Stimulated activated naive CD8-positive, alpha-beta T cell treated with anti-CD3 and anti-CD28 coated beads, Interleukin-15, amount 100 ng/mL, for 72 hours (primary cell): ENCODE measurements around the gene AP2A2.

ENCODE experiments used
- ATAC-seq: fragments of 150-1000 bp; cut with Tn5 transposase; 2 replicates; pipeline ENCODE4 v1.10.0; 2021; ENCODE audit warnings: mild to moderate bottlenecking, moderate library complexity
- DNase-seq, 2 donors: peaks; one replicate each; pipeline ENCODE4 v3.0.0; 2021 to 2022
- H3K27ac Mint-ChIP-seq, 2 donors: one replicate each; pipeline ENCODE4 v1.8.0; 2022; ENCODE audit warnings: mild to moderate bottlenecking in 2 of 2, mixed read lengths in 2 of 2, moderate library complexity in 2 of 2
- H3K27me3 Mint-ChIP-seq: one replicate; pipeline ENCODE4 v1.8.0; 2022; ENCODE audit warnings: mixed read lengths
- H3K4me1 Mint-ChIP-seq: one replicate; pipeline ENCODE4 v1.8.0; 2022; ENCODE audit warnings: mild to moderate bottlenecking, mixed read lengths
- H3K4me3 Mint-ChIP-seq, 2 donors: one replicate each; pipeline ENCODE4 v1.8.0; 2022; ENCODE audit warnings: mild to moderate bottlenecking in 2 of 2, mixed read lengths in 2 of 2, moderate library complexity in 1 of 2
- H3K9me3 Mint-ChIP-seq, 2 donors: one replicate each; pipeline ENCODE4 v1.8.0; 2022; ENCODE audit warnings: mixed read lengths in 2 of 2

Gene AP2A2

GRCh38 chr11:985406-985805 lies 59.7 kb downstream of the AP2A2 start:
- Mint-ChIP-seq H3K4me3 (no peak overlapping the region), H3K27ac (no peak overlapping the region), H3K9me3 (no peaks in the 10 kb centered on the region), H3K27me3 (no peaks in the 10 kb centered on the region), H3K4me1 (peaks cover 6% of the 10 kb centered on the region)
- no peak for ATAC-seq
- no peak for DNase-seq

GRCh38 chr11:985848-986247 lies 60.2 kb downstream of the AP2A2 start:
- DNase-seq (no peak), ATAC-seq (no peak)
- Mint-ChIP-seq H3K4me1 (peaks cover 3% of the 10 kb centered on the region), H3K4me3 (no peak overlapping the region), H3K27ac (no peak overlapping the region), H3K9me3 (no peaks in the 10 kb centered on the region), H3K27me3 (no peaks in the 10 kb centered on the region)

GRCh38 chr11:986270-986951 lies 60.7 kb downstream of the AP2A2 start:
- no peak for DNase-seq
- Mint-ChIP-seq H3K27me3 (no peaks in the 10 kb centered on the region), H3K9me3 (no peaks in the 10 kb centered on the region), H3K4me1 (peaks cover 5% of the 10 kb centered on the region), H3K4me3 (no peak overlapping the region), H3K27ac (no peak overlapping the region)
- no peak for ATAC-seq

GRCh38 chr11:986952-987305 lies 61.3 kb downstream of the AP2A2 start:
- no peak overlapping the region for H3K4me3 Mint-ChIP-seq
- DNase-seq (no peak), ATAC-seq (no peak)
- H3K4me1 Mint-ChIP-seq, result peaks cover 5% of the 10 kb centered on the region
- H3K27ac Mint-ChIP-seq, result no peak overlapping the region
- H3K9me3 Mint-ChIP-seq, result no peaks in the 10 kb centered on the region
- no peaks in the 10 kb centered on the region for H3K27me3 Mint-ChIP-seq

- no peak overlapping the region for H3K4me3 Mint-ChIP-seq
- H3K27me3 Mint-ChIP-seq, result no peaks in the 10 kb centered on the region
- no peak overlapping the region for H3K27ac Mint-ChIP-seq
- no peaks in the 10 kb centered on the region for H3K9me3 Mint-ChIP-seq
- DNase-seq (no peak), ATAC-seq (no peak)
- H3K4me1 Mint-ChIP-seq, result peaks cover 5% of the 10 kb centered on the region
These were observed 62.0 kb downstream of the AP2A2 start for GRCh38 chr11:987671-988070.

- Mint-ChIP-seq H3K4me3 (no peak overlapping the region), H3K4me1 (peaks cover 9% of the 10 kb centered on the region), H3K27me3 (no peaks in the 10 kb centered on the region), H3K9me3 (no peaks in the 10 kb centered on the region), H3K27ac (no peak overlapping the region)
- ATAC-seq (no peak), DNase-seq (no peak)
These were observed 64.4 kb downstream of the AP2A2 start for GRCh38 chr11:990101-990500.

- Mint-ChIP-seq H3K27me3 (no peaks in the 10 kb centered on the region), H3K4me1 (peaks cover 18% of the 10 kb centered on the region), H3K4me3 (no peak overlapping the region), H3K27ac (peak overlapping the region; percentile 1 to 75), H3K9me3 (no peaks in the 10 kb centered on the region)
- DNase-seq (no peak), ATAC-seq (no peak)
These were observed 65.4 kb downstream of the AP2A2 start for GRCh38 chr11:991034-991433.

- H3K4me3 Mint-ChIP-seq, result no peak overlapping the region
- DNase-seq (no peak), ATAC-seq (peak; percentile 22)
- peaks cover 26% of the 10 kb centered on the region for H3K4me1 Mint-ChIP-seq
- H3K9me3 Mint-ChIP-seq, result no peaks in the 10 kb centered on the region
- no peaks in the 10 kb centered on the region for H3K27me3 Mint-ChIP-seq
- H3K27ac Mint-ChIP-seq, result peak overlapping the region in 1 of 2 donors; percentile 89
These were observed 66.1 kb downstream of the AP2A2 start for GRCh38 chr11:991711-992307.

- H3K9me3 Mint-ChIP-seq, result no peaks in the 10 kb centered on the region
- H3K27ac Mint-ChIP-seq, result no peak overlapping the region
- H3K4me1 Mint-ChIP-seq, result peaks cover 28% of the 10 kb centered on the region
- no peaks in the 10 kb centered on the region for H3K27me3 Mint-ChIP-seq
- ATAC-seq (no peak), DNase-seq (no peak)
- no peak overlapping the region for H3K4me3 Mint-ChIP-seq
These were observed 66.9 kb downstream of the AP2A2 start for GRCh38 chr11:992577-992976.

GRCh38 chr11:993632-994167 lies 68.0 kb downstream of the AP2A2 start:
- H3K27me3 Mint-ChIP-seq, result no peaks in the 10 kb centered on the region
- DNase-seq, result no peak
- peaks cover 28% of the 10 kb centered on the region for H3K4me1 Mint-ChIP-seq
- no peaks in the 10 kb centered on the region for H3K9me3 Mint-ChIP-seq
- ATAC-seq, result no peak
- no peak overlapping the region for H3K4me3 Mint-ChIP-seq
- no peak overlapping the region for H3K27ac Mint-ChIP-seq

GRCh38 chr11:995044-995751 lies 69.5 kb downstream of the AP2A2 start:
- ATAC-seq, result peak; percentile 44
- H3K4me3 Mint-ChIP-seq, result no peak overlapping the region
- no peaks in the 10 kb centered on the region for H3K27me3 Mint-ChIP-seq
- no peaks in the 10 kb centered on the region for H3K9me3 Mint-ChIP-seq
- peak overlapping the region; percentile 8 to 79 for H3K27ac Mint-ChIP-seq
- peaks cover 28% of the 10 kb centered on the region for H3K4me1 Mint-ChIP-seq
- DNase-seq, result no peak

GRCh38 chr11:995752-996420 lies 70.2 kb downstream of the AP2A2 start:
- no peak for DNase-seq
- Mint-ChIP-seq H3K27me3 (no peaks in the 10 kb centered on the region), H3K27ac (peak overlapping the region in 1 of 2 donors; percentile 93), H3K4me3 (no peak overlapping the region), H3K9me3 (no peaks in the 10 kb centered on the region), H3K4me1 (peaks cover 27% of the 10 kb centered on the region)
- no peak for ATAC-seq

- Mint-ChIP-seq H3K9me3 (no peaks in the 10 kb centered on the region), H3K4me1 (peaks cover 22% of the 10 kb centered on the region), H3K4me3 (no peak overlapping the region), H3K27ac (peak overlapping the region; percentile 48 to 51), H3K27me3 (no peaks in the 10 kb centered on the region)
- no peak for ATAC-seq
- no peak for DNase-seq
These were observed 71.0 kb downstream of the AP2A2 start for GRCh38 chr11:996681-997080.

GRCh38 chr11:997907-998306 lies 72.2 kb downstream of the AP2A2 start:
- ATAC-seq, result no peak
- DNase-seq, result no peak
- Mint-ChIP-seq H3K9me3 (no peaks in the 10 kb centered on the region), H3K27ac (no peak overlapping the region), H3K4me3 (no peak overlapping the region), H3K27me3 (no peaks in the 10 kb centered on the region), H3K4me1 (peaks cover 22% of the 10 kb centered on the region)

GRCh38 chr11:999009-999408 lies 73.3 kb downstream of the AP2A2 start:
- Mint-ChIP-seq H3K4me1 (peaks cover 22% of the 10 kb centered on the region), H3K4me3 (no peak overlapping the region), H3K27ac (no peak overlapping the region), H3K9me3 (no peaks in the 10 kb centered on the region), H3K27me3 (no peaks in the 10 kb centered on the region)
- DNase-seq, result no peak
- no peak for ATAC-seq
